ENCODE measurements around the gene RLF. TPM values are rescaled to one million over a fixed set of nuclear protein-coding genes. Genes with fewer than 3 reads are reported as not detected.
A peak's percentile ranks its signal among the peaks of the same experiment; 100 is the strongest.

The RLF gene
- total and polyA plus RNA-seq, 9 of the 15 experiments (the other 6 are each of a cell fraction or from before 2014, with no cell fraction given): 3.6 to 35.0 (median 21.2) TPM

GRCh38 chr1:40257688-40258444 is 96.7 kb downstream of the RLF start, which contains the start of gene ZMPSTE24:
Gene ZMPSTE24 (plus strand): TSS chr1:40258236. CDS start chr1:40258272, 36 bp downstream.
- ChIA-PET CTCF (ENCODE audit: low intra/inter-chr PET ratio) (interaction anchor here (0.6 kb wide), 1 partner anchor 40 kb away, joined by 3 read pairs; no protein-coding TSS in a partner anchor), POLR2A (interaction anchor here (0.6 to 3.4 kb wide), 13 partner anchors 10 to 620 kb away, joined by 3 to 23 read pairs (median 3); partner anchors contain the start of gene TMCO2)
- ATAC-seq (peak; percentile 98), FAIRE-seq (peak; percentile 96), DNase-seq (ENCODE audit: extremely low read depth in 1 of 4, low spot score in 3 of 4) (peak; percentile 92 to 99 (median 93))
- H3K4me3 ChIP-seq: peak within 1 kb of the TSS; percentile 95
- H3K27ac ChIP-seq (ENCODE audit: extremely low read depth, low read depth, low read length): peak within 1 kb of the TSS; percentile 97
- H3K4me2 ChIP-seq (ENCODE audit: insufficient read depth, low read length): peak within 1 kb of the TSS; percentile 98
- H3K9me1 ChIP-seq (ENCODE audit: control insufficient read depth, insufficient read depth, low read length): no peaks in the 10 kb centered on the region
- BruUV-seq (replicated peaks): no TSS peak
- no peaks in the 10 kb centered on the region for H3K9me3 ChIP-seq (replicated peaks; ENCODE audit: control insufficient read depth, insufficient read depth, low read depth, low read length)
- peak within 1 kb of the TSS; percentile 98 to 100 for H3K9ac ChIP-seq (ENCODE audit: insufficient read depth in 1 of 2, low read depth in 2 of 2, low read length in 2 of 2)
- H2AFZ ChIP-seq (ENCODE audit: low read depth, low read length): peak within 1 kb of the TSS; percentile 96
- peaks cover 38% of the 10 kb centered on the region for H3K36me3 ChIP-seq (ENCODE audit: control insufficient read depth, insufficient read depth, low read length)
- H3K79me2 ChIP-seq (ENCODE audit: control insufficient read depth, insufficient read depth, low read length): peaks cover 63% of the 10 kb centered on the region
- H3K4me1 ChIP-seq (replicated peaks in 1 of 2; ENCODE audit: control insufficient read depth in 2 of 2, insufficient read depth in 2 of 2, low read length in 2 of 2): peaks cover 0 to 6% of the 10 kb centered on the region in 2 experiments; a peak in 4 of 5 replicates
- WGBS (ENCODE audit: insufficient coverage, low coverage, missing lambda C conversion rate): under 1% methylated on average over 48 of the region's 48 CpGs
- in situ Hi-C loops (cut with MboI) (no loop called here), intact Hi-C loops (cut with micrococcal nuclease) (loop anchor here (2.0 kb wide), 1 partner anchor 95 kb away; no protein-coding TSS in a partner anchor)
- no peaks in the 10 kb centered on the region for H4K20me1 ChIP-seq (replicated peaks; ENCODE audit: control insufficient read depth, insufficient read depth, low read length)
- no peaks in the 10 kb centered on the region; a peak in 1 of 5 replicates for H3K27me3 ChIP-seq (ENCODE audit: control insufficient read depth in 2 of 2, insufficient read depth in 2 of 2, low read length in 2 of 2)
- TF ChIP-seq ARNT (IDR thresholded peaks at IDR 0.05): peak; percentile 79 to 96; a peak in 3 of 4 replicates
- TF ChIP-seq NRF1 (conservative IDR thresholded peaks at IDR 0.05 in 1 of 2, IDR thresholded peaks at IDR 0.05 in 1 of 2): peak; percentile 57 to 63
- TF ChIP-seq, protein P1, sequence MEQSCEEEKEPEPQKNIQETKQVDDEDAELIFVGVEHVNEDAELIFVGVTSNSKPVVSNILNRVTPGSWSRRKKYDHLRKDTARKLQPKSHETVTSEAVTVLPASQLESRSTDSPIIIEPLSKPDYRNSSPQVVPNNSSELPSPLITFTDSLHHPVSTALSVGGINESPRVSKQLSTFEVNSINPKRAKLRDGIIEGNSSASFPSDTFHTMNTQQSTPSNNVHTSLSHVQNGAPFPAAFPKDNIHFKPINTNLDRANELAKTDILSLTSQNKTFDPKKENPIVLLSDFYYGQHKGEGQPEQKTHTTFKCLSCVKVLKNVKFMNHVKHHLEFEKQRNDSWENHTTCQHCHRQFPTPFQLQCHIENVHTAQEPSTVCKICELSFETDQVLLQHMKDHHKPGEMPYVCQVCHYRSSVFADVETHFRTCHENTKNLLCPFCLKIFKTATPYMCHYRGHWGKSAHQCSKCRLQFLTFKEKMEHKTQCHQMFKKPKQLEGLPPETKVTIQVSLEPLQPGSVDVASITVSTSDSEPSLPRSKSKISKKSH (CRISPR knock-in tag; IDR thresholded peaks at IDR 0.05): no peak
- TF ChIP-seq SRF (CRISPR knock-in tag; IDR thresholded peaks at IDR 0.05): no peak; a peak in 1 of 4 replicates
- no peak for TF ChIP-seq HDGF (IDR thresholded peaks at IDR 0.05)
- peak; percentile 61; the same call in 1 of the 2 replicates for TF ChIP-seq ARID1B (IDR thresholded peaks at IDR 0.05)
- TF ChIP-seq HMBOX1 (IDR thresholded peaks at IDR 0.05): peak; percentile 79
- TF ChIP-seq, protein P2, sequence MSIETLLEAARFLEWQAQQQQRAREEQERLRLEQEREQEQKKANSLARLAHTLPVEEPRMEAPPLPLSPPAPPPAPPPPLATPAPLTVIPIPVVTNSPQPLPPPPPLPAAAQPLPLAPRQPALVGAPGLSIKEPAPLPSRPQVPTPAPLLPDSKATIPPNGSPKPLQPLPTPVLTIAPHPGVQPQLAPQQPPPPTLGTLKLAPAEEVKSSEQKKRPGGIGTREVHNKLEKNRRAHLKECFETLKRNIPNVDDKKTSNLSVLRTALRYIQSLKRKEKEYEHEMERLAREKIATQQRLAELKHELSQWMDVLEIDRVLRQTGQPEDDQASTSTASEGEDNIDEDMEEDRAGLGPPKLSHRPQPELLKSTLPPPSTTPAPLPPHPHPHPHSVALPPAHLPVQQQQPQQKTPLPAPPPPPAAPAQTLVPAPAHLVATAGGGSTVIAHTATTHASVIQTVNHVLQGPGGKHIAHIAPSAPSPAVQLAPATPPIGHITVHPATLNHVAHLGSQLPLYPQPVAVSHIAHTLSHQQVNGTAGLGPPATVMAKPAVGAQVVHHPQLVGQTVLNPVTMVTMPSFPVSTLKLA (conservative IDR thresholded peaks at IDR 0.05): peak; percentile 92 to 97
- peak; percentile 85 for TF ChIP-seq ZC3H8 (IDR thresholded peaks at IDR 0.05)
- TF ChIP-seq MCM7 (IDR thresholded peaks at IDR 0.05): no peak
- TF ChIP-seq GABPA (tag; conservative IDR thresholded peaks at IDR 0.05; ENCODE audit: low read depth): peak; percentile 100
- TF ChIP-seq ZNF561 (CRISPR knock-in tag; conservative IDR thresholded peaks at IDR 0.05): no peak
- peak in 1 of 2 experiments; percentile 73; a peak in 1 of 4 replicates for TF ChIP-seq FOXA3 (CRISPR knock-in tag; conservative IDR thresholded peaks at IDR 0.05 in 1 of 2, IDR thresholded peaks at IDR 0.05 in 1 of 2)
- peak; percentile 71 to 74; a peak in 3 of 4 replicates for TF ChIP-seq TBL1XR1 (IDR thresholded peaks at IDR 0.05; ENCODE audit: low read length in 2 of 2)
- no peak for TF ChIP-seq ZNF224 (CRISPR knock-in tag; IDR thresholded peaks at IDR 0.05)
- no peak for TF ChIP-seq DDX20 (tag; IDR thresholded peaks at IDR 0.05; ENCODE audit: low read depth)
- TF ChIP-seq NBN (IDR thresholded peaks at IDR 0.05; ENCODE audit: low read depth): peak; percentile 98
